Stimulated activated CD4-positive, alpha-beta T cell treated with anti-CD3 and anti-CD28 coated beads, Interleukin-1b, Interleukin-23, amount 100 ng/mL, for 4 hours (primary cell): Measurements from ENCODE around the gene MGME1.

Source experiments
- DNase-seq, 2 donors: peaks; one replicate each; pipeline ENCODE4 v3.0.0-alpha.2; 2020; ENCODE audit warnings: low read depth in 2 of 2

Gene MGME1

GRCh38 chr20:17968366-17969277, at the start of gene MGME1, which contains the start of gene SNX5:
Gene MGME1, plus strand, starts transcription at chr20:17969018. Its CDS starts 842 bp downstream, at chr20:17969860.
Gene SNX5, minus strand, starts transcription at chr20:17968794. Its CDS starts 369 bp downstream, at chr20:17968425.
- peak; percentile 98 to 99 for DNase-seq

- no peak for DNase-seq
Observed at GRCh38 chr20:17919149-17919548, 49.7 kb upstream of the MGME1 start.

- DNase-seq: no peak
Observed at GRCh38 chr20:17921774-17922173, 47.0 kb upstream of the MGME1 start.

GRCh38 chr20:17925141-17925939, 43.5 kb upstream of the MGME1 start:
- no peak for DNase-seq

- no peak for DNase-seq
Observed at GRCh38 chr20:17925940-17926300, 42.9 kb upstream of the MGME1 start.

- no peak for DNase-seq
Observed at GRCh38 chr20:17928211-17928611, 40.6 kb upstream of the MGME1 start.

- no peak for DNase-seq
Observed at GRCh38 chr20:17928633-17929311, 40.0 kb upstream of the MGME1 start.

GRCh38 chr20:17931513-17931912, 37.3 kb upstream of the MGME1 start:
- no peak for DNase-seq

GRCh38 chr20:17932396-17932795, 36.4 kb upstream of the MGME1 start:
- DNase-seq: no peak

GRCh38 chr20:17933121-17933520, 35.7 kb upstream of the MGME1 start:
- no peak for DNase-seq

- no peak for DNase-seq
Observed at GRCh38 chr20:17933711-17934110, 35.1 kb upstream of the MGME1 start.

- no peak for DNase-seq
Observed at GRCh38 chr20:17934141-17934862, 34.5 kb upstream of the MGME1 start.

GRCh38 chr20:17935186-17935585, 33.6 kb upstream of the MGME1 start:
- no peak for DNase-seq

GRCh38 chr20:17935761-17936160, 33.1 kb upstream of the MGME1 start:
- no peak for DNase-seq

GRCh38 chr20:17936286-17936760, 32.5 kb upstream of the MGME1 start:
- DNase-seq: no peak

GRCh38 chr20:17936761-17937732, 31.8 kb upstream of the MGME1 start:
- no peak for DNase-seq

- DNase-seq: peak; percentile 30 to 38
Observed at GRCh38 chr20:17938871-17939619, 29.8 kb upstream of the MGME1 start.

- DNase-seq: no peak
Observed at GRCh38 chr20:17939622-17940223, 29.1 kb upstream of the MGME1 start.
